Neural progenitor cell (in vitro differentiated cells): ENCODE results near the gene SMARCA1. TPM values are rescaled to one million over a fixed set of nuclear protein-coding genes. Genes with fewer than 3 reads are reported as not detected.

Experiments used
- DNase-seq: peaks from one replicate; pipeline ENCODE4 v3.0.0-alpha.2; 2016; ENCODE audit warnings: low spot score
- H2AFZ ChIP-seq: fragments of 200-600 bp; sonication (generic); replicated peaks from 2 replicates; pipeline ENCODE4 v1.6.1; 2016; ENCODE audit warnings: antibody characterized with exemption
- H3F3A ChIP-seq: fragments of 200-600 bp; sonication (generic); 2 replicates; pipeline ENCODE4 v1.6.1; 2016; ENCODE audit warnings: antibody characterized with exemption, low read depth
- H3K27ac ChIP-seq: fragments of 200-600 bp; sonication (generic); 2 replicates; pipeline ENCODE4 v1.5.1; 2016; ENCODE audit warnings: mild to moderate bottlenecking
- H3K27me3 ChIP-seq: fragments of 200-600 bp; sonication (generic); 2 replicates; pipeline ENCODE4 v1.6.1; 2016; ENCODE audit warnings: mild to moderate bottlenecking, moderate library complexity
- H3K36me3 ChIP-seq: fragments of 200-600 bp; sonication (generic); 2 replicates; pipeline ENCODE4 v1.5.1; 2016
- H3K4me1 ChIP-seq: fragments of 200-600 bp; sonication (generic); 2 replicates; pipeline ENCODE4 v1.6.1; 2016; ENCODE audit warnings: mixed run types
- H3K4me2 ChIP-seq: fragments of 200-600 bp; sonication (generic); 2 replicates; pipeline ENCODE4 v1.6.1; 2016
- H3K4me3 ChIP-seq: fragments of 200-600 bp; sonication (generic); 2 replicates; pipeline ENCODE4 v1.5.1; 2016
- H3K79me2 ChIP-seq: fragments of 200-600 bp; sonication (generic); 2 replicates; pipeline ENCODE4 v1.6.1; 2016; ENCODE audit warnings: low read depth
- H3K9ac ChIP-seq: fragments of 200-600 bp; sonication (generic); 2 replicates; pipeline ENCODE4 v1.6.1; 2016
- H3K9me3 ChIP-seq: fragments of 200-600 bp; sonication (generic); 2 replicates; pipeline ENCODE4 v1.5.1; 2016; ENCODE audit warnings: low read depth
- H4K20me1 ChIP-seq: fragments of 200-600 bp; sonication (generic); 2 replicates; pipeline ENCODE4 v1.6.1; 2016; ENCODE audit warnings: low read depth
- H3K27ac Mint-ChIP-seq: 3 replicates; pipeline ENCODE4 v1.8.0; 2021; ENCODE audit warnings: mixed read lengths
- H3K27me3 Mint-ChIP-seq: 2 replicates; pipeline ENCODE4 v1.8.0; 2022; ENCODE audit warnings: low read depth, mild to moderate bottlenecking, inconsistent platforms, moderate library complexity, mixed read lengths; ENCODE audit not compliant: insufficient read depth
- H3K36me3 Mint-ChIP-seq: 3 replicates; pipeline ENCODE4 v1.8.0; 2021; ENCODE audit warnings: mixed read lengths
- H3K4me1 Mint-ChIP-seq: 3 replicates; pipeline ENCODE4 v1.8.0; 2021; ENCODE audit warnings: mixed read lengths
- H3K4me3 Mint-ChIP-seq: 3 replicates; pipeline ENCODE4 v1.8.0; 2021; ENCODE audit warnings: mild to moderate bottlenecking, moderate library complexity, mixed read lengths
- H3K9me3 Mint-ChIP-seq: 3 replicates; pipeline ENCODE4 v1.8.0; 2020; ENCODE audit warnings: mixed read lengths
- CTCF ChIP-seq: fragments of 200-600 bp; sonication (generic); IDR thresholded peaks from 2 replicates; pipeline ENCODE4 v1.5.1; 2017; ENCODE audit warnings: antibody characterized with exemption, mild to moderate bottlenecking
- EZH2 ChIP-seq: fragments of 200-600 bp; sonication (generic); IDR thresholded peaks from 2 replicates; pipeline ENCODE4 v1.6.1; 2017; ENCODE audit warnings: antibody characterized with exemption, mild to moderate bottlenecking, moderate library complexity
- EZH2phosphoT487 ChIP-seq: fragments of 200-600 bp; sonication (generic); IDR thresholded peaks from 2 replicates; pipeline ENCODE4 v1.6.1; 2017; ENCODE audit warnings: antibody characterized with exemption
- total RNA-seq: library from RNA; depleted of rRNA; stranded (reverse); fragments of >200 nt; gene quantifications from 2 replicates; pipeline ENCODE4 v1.2.3, GENCODE V29; 2015; ENCODE audit warnings: low replicate concordance

The SMARCA1 gene
- total RNA-seq, 1 donor from 2014 or later = 149 TPM

GRCh38 chrX:129449148-129449547 lies 74.1 kb downstream of the SMARCA1 start:
- Mint-ChIP-seq H3K4me3 (no peak overlapping the region), H3K27ac (no peak overlapping the region), H3K4me1 (no peaks in the 10 kb centered on the region), H3K9me3 (peaks cover 3% of the 10 kb centered on the region), H3K36me3 (peaks cover 62% of the 10 kb centered on the region), H3K27me3 (no peaks in the 10 kb centered on the region)
- Histone ChIP-seq H4K20me1 (no peaks in the 10 kb centered on the region), H3K4me3 (no peak overlapping the region), H3K4me2 (no peak overlapping the region), H3K27ac (no peak overlapping the region), H3F3A (no peaks in the 10 kb centered on the region), H3K9me3 (no peaks in the 10 kb centered on the region), H3K36me3 (peaks cover 7% of the 10 kb centered on the region), H3K79me2 (no peaks in the 10 kb centered on the region), H3K9ac (no peak overlapping the region), H2AFZ (no peak overlapping the region), H3K4me1 (no peaks in the 10 kb centered on the region), H3K27me3 (no peaks in the 10 kb centered on the region)
- DNase-seq = no peak
- TF ChIP-seq CTCF = no peak
- TF ChIP-seq EZH2phosphoT487 = no peak
- TF ChIP-seq EZH2 = no peak

GRCh38 chrX:129445436-129445835 lies 77.9 kb downstream of the SMARCA1 start:
- no peak overlapping the region for H2AFZ ChIP-seq
- H3K4me1 Mint-ChIP-seq = no peaks in the 10 kb centered on the region

GRCh38 chrX:129433945-129434344 lies 89.3 kb downstream of the SMARCA1 start:
- Histone ChIP-seq H3K4me1 (no peaks in the 10 kb centered on the region), H3K4me2 (no peak overlapping the region), H3K4me3 (no peak overlapping the region), H2AFZ (no peak overlapping the region), H4K20me1 (no peaks in the 10 kb centered on the region), H3K9ac (no peak overlapping the region), H3K36me3 (no peaks in the 10 kb centered on the region), H3K79me2 (no peaks in the 10 kb centered on the region), H3K9me3 (peaks cover 6% of the 10 kb centered on the region), H3F3A (peaks cover 18% of the 10 kb centered on the region), H3K27ac (no peak overlapping the region), H3K27me3 (no peaks in the 10 kb centered on the region)
- no peak for TF ChIP-seq EZH2
- TF ChIP-seq EZH2phosphoT487 = no peak
- no peak for TF ChIP-seq CTCF
- Mint-ChIP-seq H3K4me3 (no peak overlapping the region), H3K27ac (no peak overlapping the region), H3K9me3 (peaks cover 7% of the 10 kb centered on the region), H3K36me3 (peaks cover 24% of the 10 kb centered on the region), H3K4me1 (no peaks in the 10 kb centered on the region), H3K27me3 (peaks cover 2% of the 10 kb centered on the region)
- no peak for DNase-seq

More at GRCh38 chrX:129445436-129445835, 77.9 kb downstream of the SMARCA1 start:
- Histone ChIP-seq H3K4me3 (no peak overlapping the region), H3K4me2 (no peak overlapping the region), H3K9ac (no peak overlapping the region), H3K9me3 (no peaks in the 10 kb centered on the region), H4K20me1 (no peaks in the 10 kb centered on the region), H3F3A (no peaks in the 10 kb centered on the region), H3K4me1 (no peaks in the 10 kb centered on the region), H3K27me3 (no peaks in the 10 kb centered on the region), H3K27ac (no peak overlapping the region), H3K79me2 (no peaks in the 10 kb centered on the region), H3K36me3 (peaks cover 7% of the 10 kb centered on the region)
- no peak for DNase-seq
- Mint-ChIP-seq H3K9me3 (no peaks in the 10 kb centered on the region), H3K27me3 (no peaks in the 10 kb centered on the region), H3K36me3 (peaks cover 55% of the 10 kb centered on the region), H3K4me3 (no peak overlapping the region), H3K27ac (no peak overlapping the region)
- TF ChIP-seq EZH2 = no peak
- TF ChIP-seq CTCF = no peak

GRCh38 chrX:129433461-129433860 lies 89.8 kb downstream of the SMARCA1 start:
- no peak overlapping the region for H3K4me3 Mint-ChIP-seq
- H3K27ac ChIP-seq = no peak overlapping the region
- no peak for DNase-seq
- H3K4me1 ChIP-seq = no peaks in the 10 kb centered on the region
- H3K4me3 ChIP-seq = no peak overlapping the region
- H3K79me2 ChIP-seq = no peaks in the 10 kb centered on the region
- H4K20me1 ChIP-seq = no peaks in the 10 kb centered on the region
- peaks cover 28% of the 10 kb centered on the region for H3K36me3 Mint-ChIP-seq
- no peak overlapping the region for H2AFZ ChIP-seq
- no peak overlapping the region for H3K4me2 ChIP-seq
- peaks cover 2% of the 10 kb centered on the region for H3K27me3 Mint-ChIP-seq
- H3F3A ChIP-seq = peaks cover 18% of the 10 kb centered on the region
- no peaks in the 10 kb centered on the region for H3K36me3 ChIP-seq
- no peaks in the 10 kb centered on the region for H3K4me1 Mint-ChIP-seq
- TF ChIP-seq EZH2phosphoT487 (no peak), EZH2 (no peak)
- H3K27ac Mint-ChIP-seq = no peak overlapping the region
- peaks cover 11% of the 10 kb centered on the region for H3K9me3 Mint-ChIP-seq
- peaks cover 6% of the 10 kb centered on the region for H3K9me3 ChIP-seq
- no peaks in the 10 kb centered on the region for H3K27me3 ChIP-seq
- H3K9ac ChIP-seq = no peak overlapping the region
